GM12878 (cell line): ENCODE measurements around the gene KRT7.

Source experiments
- CREM ChIP-seq: IDR thresholded peaks from 2 replicates; pipeline ENCODE4 v1.6.1; 2014; ENCODE audit warnings: antibody characterized with exemption, low read depth
- EZH2 ChIP-seq: IDR thresholded peaks from 2 replicates; pipeline ENCODE4 v1.6.1; 2012; ENCODE audit warnings: low read depth, mild to moderate bottlenecking, control low read depth, inconsistent platforms, low read length, borderline replicate concordance; ENCODE audit not compliant: control insufficient read depth
- HCFC1 ChIP-seq: fragments of 150-350 bp; IDR thresholded peaks from 2 replicates; pipeline ENCODE4 v1.6.1; 2014; ENCODE audit warnings: low read length
- NFIC ChIP-seq: IDR thresholded peaks from 2 replicates; pipeline ENCODE4 v1.6.1; 2012; ENCODE audit warnings: low read depth, mild to moderate bottlenecking, inconsistent platforms, low read length, moderate library complexity
- SP1 ChIP-seq: IDR thresholded peaks from one replicate; pipeline ENCODE4 v1.6.1; 2011; ENCODE audit warnings: low read depth, low read length
- ZNF217 ChIP-seq: fragments of 450-650 bp; IDR thresholded peaks from 2 replicates; pipeline ENCODE4 v1.6.1; 2017; ENCODE audit warnings: antibody characterized with exemption, mild to moderate bottlenecking
- ZNF274 ChIP-seq: IDR thresholded peaks from one replicate; pipeline ENCODE4 v1.8.0; 2011; ENCODE audit not compliant: insufficient read length, insufficient read depth
- TF ChIP-seq, protein P1 (sequence below), 3 experiments: IDR thresholded peaks in 2 of 3; conservative IDR thresholded peaks in 1 of 3; 2 replicates each; pipeline ENCODE4 v1.5.1; 2011; ENCODE audit warnings: low read depth in 3 of 3, low read length in 3 of 3, mild to moderate bottlenecking in 3 of 3, control low read depth in 2 of 3, moderate library complexity in 2 of 3, inconsistent platforms in 1 of 3, mixed read lengths in 1 of 3; ENCODE audit not compliant: control insufficient read depth in 2 of 3, insufficient read depth in 1 of 3; ENCODE audit errors: extremely low read depth in 1 of 3
- TF ChIP-seq, protein P2 (sequence below): fragments of 450-650 bp; IDR thresholded peaks from 2 replicates; pipeline ENCODE4 v1.6.1; 2014; ENCODE audit warnings: mild to moderate bottlenecking

DNA sequence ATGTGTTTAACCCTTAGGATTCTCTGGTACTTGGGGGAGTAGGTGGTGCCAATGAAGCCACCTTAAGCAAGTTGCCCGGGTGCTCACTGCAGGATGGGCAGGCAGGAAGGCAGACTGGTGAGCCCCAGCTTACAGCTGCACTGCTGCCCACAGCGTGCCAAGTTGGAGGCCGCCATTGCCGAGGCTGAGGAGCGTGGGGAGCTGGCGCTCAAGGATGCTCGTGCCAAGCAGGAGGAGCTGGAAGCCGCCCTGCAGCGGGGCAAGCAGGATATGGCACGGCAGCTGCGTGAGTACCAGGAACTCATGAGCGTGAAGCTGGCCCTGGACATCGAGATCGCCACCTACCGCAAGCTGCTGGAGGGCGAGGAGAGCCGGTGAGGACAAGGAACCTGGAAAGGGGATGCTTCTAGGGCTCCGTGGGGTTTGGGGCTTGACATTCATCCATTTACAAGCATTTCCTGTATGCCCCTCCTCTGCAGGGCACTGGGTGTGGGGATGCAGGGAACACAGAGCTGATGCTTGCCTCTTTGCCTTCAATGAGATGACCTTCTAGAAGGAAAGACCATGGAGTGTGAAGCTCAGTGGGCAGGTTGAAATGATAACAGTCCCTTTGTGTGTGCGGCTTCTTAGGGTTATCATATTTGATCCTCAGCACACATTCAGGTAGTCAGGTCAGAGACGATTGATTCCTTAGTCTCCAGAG lies 12.4 kb downstream of the KRT7 start:
- TF ChIP-seq, protein P1, sequence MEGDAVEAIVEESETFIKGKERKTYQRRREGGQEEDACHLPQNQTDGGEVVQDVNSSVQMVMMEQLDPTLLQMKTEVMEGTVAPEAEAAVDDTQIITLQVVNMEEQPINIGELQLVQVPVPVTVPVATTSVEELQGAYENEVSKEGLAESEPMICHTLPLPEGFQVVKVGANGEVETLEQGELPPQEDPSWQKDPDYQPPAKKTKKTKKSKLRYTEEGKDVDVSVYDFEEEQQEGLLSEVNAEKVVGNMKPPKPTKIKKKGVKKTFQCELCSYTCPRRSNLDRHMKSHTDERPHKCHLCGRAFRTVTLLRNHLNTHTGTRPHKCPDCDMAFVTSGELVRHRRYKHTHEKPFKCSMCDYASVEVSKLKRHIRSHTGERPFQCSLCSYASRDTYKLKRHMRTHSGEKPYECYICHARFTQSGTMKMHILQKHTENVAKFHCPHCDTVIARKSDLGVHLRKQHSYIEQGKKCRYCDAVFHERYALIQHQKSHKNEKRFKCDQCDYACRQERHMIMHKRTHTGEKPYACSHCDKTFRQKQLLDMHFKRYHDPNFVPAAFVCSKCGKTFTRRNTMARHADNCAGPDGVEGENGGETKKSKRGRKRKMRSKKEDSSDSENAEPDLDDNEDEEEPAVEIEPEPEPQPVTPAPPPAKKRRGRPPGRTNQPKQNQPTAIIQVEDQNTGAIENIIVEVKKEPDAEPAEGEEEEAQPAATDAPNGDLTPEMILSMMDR (IDR thresholded peaks at IDR 0.05 in 2 of 3, conservative IDR thresholded peaks at IDR 0.05 in 1 of 3; ENCODE audit: control insufficient read depth in 2 of 3, extremely low read depth in 1 of 3, insufficient read depth in 1 of 3, low read depth in 3 of 3, low read length in 3 of 3), result no peak
- TF ChIP-seq, protein P2, sequence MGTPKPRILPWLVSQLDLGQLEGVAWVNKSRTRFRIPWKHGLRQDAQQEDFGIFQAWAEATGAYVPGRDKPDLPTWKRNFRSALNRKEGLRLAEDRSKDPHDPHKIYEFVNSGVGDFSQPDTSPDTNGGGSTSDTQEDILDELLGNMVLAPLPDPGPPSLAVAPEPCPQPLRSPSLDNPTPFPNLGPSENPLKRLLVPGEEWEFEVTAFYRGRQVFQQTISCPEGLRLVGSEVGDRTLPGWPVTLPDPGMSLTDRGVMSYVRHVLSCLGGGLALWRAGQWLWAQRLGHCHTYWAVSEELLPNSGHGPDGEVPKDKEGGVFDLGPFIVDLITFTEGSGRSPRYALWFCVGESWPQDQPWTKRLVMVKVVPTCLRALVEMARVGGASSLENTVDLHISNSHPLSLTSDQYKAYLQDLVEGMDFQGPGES, result no peak
- TF ChIP-seq NFIC (no peak), CREM (no peak), EZH2 (no peak), HCFC1 (no peak), ZNF217 (no peak), ZNF274 (no peak), SP1 (no peak)
